Hematopoietic multipotent progenitor cell treated with erythropoietin and hydrocortisone succinate and interleukin-3 and kit ligand, for 8 days (in vitro differentiated cells): ENCODE measurements around the gene MMP23B.
"Not testable (repeated sequence)": the region's sequence is repeated elsewhere in the genome, so short reads cannot be mapped to it uniquely, and the experiment has no call there.

ENCODE experiments used
- DNase-seq: peaks from one replicate; pipeline ENCODE4 v3.0.0-alpha.2; 2015

Gene MMP23B

GRCh38 chr1:1671365-1672119, 39.6 kb downstream of the MMP23B start:
- DNase-seq = no peak

GRCh38 chr1:1672181-1672965, 40.4 kb downstream of the MMP23B start:
- DNase-seq = no peak

- DNase-seq = not testable (repeated sequence)
These were observed 42.8 kb downstream of the MMP23B start for GRCh38 chr1:1674806-1675205.

- DNase-seq = not testable (repeated sequence)
These were observed 43.2 kb downstream of the MMP23B start for GRCh38 chr1:1675218-1675617.

- not testable (repeated sequence) for DNase-seq
These were observed 44.1 kb downstream of the MMP23B start for GRCh38 chr1:1676087-1676486.

GRCh38 chr1:1677718-1678580, 46.0 kb downstream of the MMP23B start:
- no peak for DNase-seq

- peak; percentile 25 for DNase-seq
These were observed 46.8 kb downstream of the MMP23B start for GRCh38 chr1:1678581-1679380.

GRCh38 chr1:1680031-1680911, 48.3 kb downstream of the MMP23B start:
- no peak for DNase-seq

GRCh38 chr1:1680912-1681273, 48.9 kb downstream of the MMP23B start:
- no peak for DNase-seq

GRCh38 chr1:1683104-1683905, 51.3 kb downstream of the MMP23B start:
- DNase-seq = no peak
